AG09319 (cell line): ENCODE measurements around the gene NRL.
A peak's percentile ranks its signal among the peaks of the same experiment; 100 is the strongest.

ENCODE experiments used
- DNase-seq: peaks from one replicate; pipeline ENCODE4 v3.0.0-alpha.2; 2010; ENCODE audit warnings: low read depth; ENCODE audit errors: extremely low read depth
- TF ChIP-seq, protein P1 (sequence below): IDR thresholded peaks from 2 replicates; pipeline ENCODE4 v1.5.1; 2011; ENCODE audit warnings: low read depth, mild to moderate bottlenecking, inconsistent platforms, low read length, moderate library complexity

NRL gene

DNA sequence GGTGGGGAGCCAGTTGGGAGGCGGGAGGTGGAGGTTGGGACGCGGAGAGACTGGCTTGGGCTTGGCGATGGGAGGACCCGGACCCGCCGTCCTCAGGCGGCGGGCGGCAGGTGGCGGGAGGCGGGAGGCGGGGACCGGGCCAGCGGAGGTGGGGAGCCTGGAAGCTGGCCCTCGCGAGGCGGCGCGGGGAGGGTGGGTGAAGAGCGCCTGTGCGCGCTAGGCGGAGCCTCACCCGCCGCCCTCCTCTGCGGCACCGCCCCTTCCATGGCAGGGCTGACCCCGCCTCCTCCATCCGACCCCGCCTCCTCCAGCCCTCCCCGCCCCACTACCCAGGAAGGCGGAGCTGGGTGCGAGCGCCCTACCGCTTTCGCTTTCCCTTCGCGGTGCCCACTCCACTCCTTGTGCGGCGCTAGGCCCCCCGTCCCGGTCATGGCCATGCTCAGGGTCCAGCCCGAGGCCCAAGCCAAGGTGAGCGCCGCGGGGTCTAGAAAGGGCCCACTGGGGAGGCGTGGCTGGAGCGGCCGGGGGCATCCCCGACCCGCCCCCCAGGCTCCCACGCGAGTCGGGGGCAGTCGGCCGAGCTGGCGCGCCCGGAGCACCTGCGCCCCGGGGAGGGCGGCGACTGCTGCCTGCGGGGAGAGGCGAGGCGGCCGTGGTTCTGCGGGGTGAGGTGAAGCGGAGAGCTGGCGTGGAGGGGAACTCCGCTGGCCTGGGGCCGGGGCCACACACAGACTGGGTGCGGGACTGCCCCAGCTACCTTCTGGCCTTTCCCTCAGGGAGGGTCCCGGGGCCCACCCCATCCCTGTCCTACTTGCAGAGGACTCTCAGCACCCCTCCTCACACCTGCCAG is 21.3 kb upstream of the NRL start, which contains the start of gene PSME1:
TSS of gene PSME1 (plus strand) at position 361 of the 850 bp plus-strand sequence. CDS start at position 430, 69 bp downstream.
- peak; percentile 63 for DNase-seq

DNA sequence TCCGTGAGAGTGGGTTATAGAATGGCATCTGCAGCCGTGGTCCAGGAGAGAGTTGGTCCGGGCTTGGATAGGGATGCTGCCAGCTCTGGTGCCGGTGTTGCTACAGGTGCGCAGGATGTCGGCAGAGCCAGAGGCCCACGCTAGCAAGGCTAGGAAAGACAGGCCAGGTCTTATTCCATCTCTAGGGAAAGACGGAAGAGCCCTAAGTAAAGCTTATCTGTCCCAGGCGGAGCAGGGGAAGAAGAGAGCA is 20.8 kb upstream of the NRL start:
- TF ChIP-seq, protein P1, sequence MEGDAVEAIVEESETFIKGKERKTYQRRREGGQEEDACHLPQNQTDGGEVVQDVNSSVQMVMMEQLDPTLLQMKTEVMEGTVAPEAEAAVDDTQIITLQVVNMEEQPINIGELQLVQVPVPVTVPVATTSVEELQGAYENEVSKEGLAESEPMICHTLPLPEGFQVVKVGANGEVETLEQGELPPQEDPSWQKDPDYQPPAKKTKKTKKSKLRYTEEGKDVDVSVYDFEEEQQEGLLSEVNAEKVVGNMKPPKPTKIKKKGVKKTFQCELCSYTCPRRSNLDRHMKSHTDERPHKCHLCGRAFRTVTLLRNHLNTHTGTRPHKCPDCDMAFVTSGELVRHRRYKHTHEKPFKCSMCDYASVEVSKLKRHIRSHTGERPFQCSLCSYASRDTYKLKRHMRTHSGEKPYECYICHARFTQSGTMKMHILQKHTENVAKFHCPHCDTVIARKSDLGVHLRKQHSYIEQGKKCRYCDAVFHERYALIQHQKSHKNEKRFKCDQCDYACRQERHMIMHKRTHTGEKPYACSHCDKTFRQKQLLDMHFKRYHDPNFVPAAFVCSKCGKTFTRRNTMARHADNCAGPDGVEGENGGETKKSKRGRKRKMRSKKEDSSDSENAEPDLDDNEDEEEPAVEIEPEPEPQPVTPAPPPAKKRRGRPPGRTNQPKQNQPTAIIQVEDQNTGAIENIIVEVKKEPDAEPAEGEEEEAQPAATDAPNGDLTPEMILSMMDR = no peak

More for the DNA sequence above, 21.3 kb upstream of the NRL start, which contains the start of gene PSME1:
- TF ChIP-seq, protein P1 = no peak

DNA sequence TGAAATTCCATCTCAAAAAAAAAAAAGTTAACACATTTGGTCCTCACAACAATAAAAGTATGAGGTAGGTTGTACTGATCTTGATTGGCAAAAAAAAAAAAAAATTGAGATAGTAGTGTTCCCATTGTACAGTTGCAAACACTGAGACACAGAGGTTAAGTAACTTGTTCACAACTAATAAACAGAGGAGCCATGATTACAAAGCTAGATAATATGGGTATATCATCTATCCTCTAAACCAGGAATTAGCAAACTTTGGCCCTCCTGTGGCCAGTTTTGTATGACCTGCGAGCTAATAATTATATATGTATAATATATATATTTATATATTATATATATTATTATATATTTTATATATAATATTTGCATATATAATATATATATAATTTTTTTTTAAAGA is 19.0 kb upstream of the NRL start:
- TF ChIP-seq, protein P1 = no peak
- DNase-seq = no peak

More for the DNA sequence above, 20.8 kb upstream of the NRL start:
- DNase-seq = no peak

DNA sequence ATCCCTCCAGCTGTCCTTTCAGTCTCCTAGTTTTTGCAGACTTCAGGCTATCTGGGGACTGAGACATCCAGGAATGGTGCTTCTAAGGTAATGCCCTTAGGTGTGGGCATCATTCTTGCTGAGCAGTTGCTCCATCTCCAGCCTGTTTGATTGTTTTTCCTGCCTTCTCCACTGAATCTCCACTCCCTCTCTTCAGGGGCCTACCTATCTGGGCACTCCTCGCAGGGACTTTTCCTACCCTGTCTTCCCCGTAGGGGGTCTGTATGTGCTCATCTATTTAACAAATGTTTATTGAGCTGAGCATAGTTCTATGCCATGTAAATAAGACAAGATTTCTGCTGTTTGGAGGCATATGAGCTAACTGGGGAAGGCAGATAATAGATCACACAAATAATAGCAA is 18.2 kb upstream of the NRL start:
- DNase-seq = no peak
- TF ChIP-seq, protein P1 = no peak

DNA sequence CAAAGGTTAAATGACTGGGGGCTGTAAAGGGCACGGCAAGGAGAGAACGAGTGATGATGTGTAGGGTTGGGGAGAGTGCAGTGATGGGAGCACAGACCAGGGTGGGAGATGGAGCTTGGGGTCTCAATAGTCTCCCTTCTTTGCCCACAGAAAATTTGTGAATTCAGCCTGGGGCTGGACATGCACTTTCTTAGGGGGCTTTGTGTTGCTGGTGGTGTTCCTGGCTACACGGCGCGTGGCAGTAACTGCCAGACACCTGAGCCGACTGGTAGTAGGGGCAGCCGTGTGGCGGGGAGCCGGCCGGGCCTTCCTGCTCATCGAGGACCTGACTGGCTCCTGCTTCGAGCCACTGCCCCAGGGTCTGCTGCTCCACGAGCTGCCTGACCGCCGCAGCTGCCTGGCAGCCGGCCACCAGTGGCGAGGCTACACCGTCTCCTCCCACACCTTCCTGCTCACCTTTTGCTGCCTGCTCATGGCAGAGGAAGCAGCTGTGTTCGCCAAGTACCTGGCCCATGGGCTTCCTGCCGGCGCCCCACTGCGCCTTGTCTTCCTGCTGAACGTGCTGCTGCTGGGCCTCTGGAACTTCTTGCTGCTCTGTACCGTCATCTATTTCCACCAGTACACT is 17.4 kb upstream of the NRL start:
- DNase-seq = no peak
- TF ChIP-seq, protein P1 = no peak

DNA sequence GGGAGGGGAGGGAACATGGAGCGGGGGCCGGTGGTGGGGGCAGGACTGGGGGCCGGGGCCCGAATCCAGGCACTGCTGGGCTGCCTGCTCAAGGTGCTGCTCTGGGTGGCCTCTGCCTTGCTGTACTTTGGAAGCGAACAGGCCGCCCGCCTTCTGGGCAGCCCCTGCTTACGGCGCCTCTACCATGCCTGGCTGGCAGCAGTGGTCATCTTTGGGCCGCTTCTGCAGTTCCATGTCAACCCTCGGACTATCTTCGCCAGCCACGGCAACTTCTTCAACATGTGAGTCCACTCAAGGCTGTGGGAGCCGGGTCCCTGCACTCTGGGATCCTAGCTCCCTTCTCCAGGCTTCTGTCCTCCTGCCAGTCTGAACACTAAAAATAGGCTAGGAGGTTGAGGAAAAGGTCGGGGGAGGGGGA is 16.8 kb upstream of the NRL start:
- DNase-seq = no peak
- TF ChIP-seq, protein P1 = no peak
